Suprapubic skin (tissue), 4 donors: ENCODE measurements around the gene ERBB4.

Experiments used
- CTCF ChIP-seq, 2 donors: fragments of 200-600 bp in 1 of 2; fragments of 450-650 bp in 1 of 2; sonication (generic) in 1 of 2; IDR thresholded peaks; one replicate each; pipeline ENCODE4 v1.5.1; 2016 to 2019; ENCODE audit warnings: antibody characterized with exemption in 2 of 2, mild to moderate bottlenecking in 1 of 2, moderate library complexity in 1 of 2
- EP300 ChIP-seq: sonication (generic); formaldehyde crosslinking; IDR thresholded peaks from one replicate; pipeline ENCODE4 v1.6.1; 2017; ENCODE audit warnings: antibody characterized with exemption
- POLR2A ChIP-seq, 2 donors: fragments of 450-650 bp; IDR thresholded peaks; one replicate each; pipeline ENCODE4 v1.6.1; 2017; ENCODE audit warnings: antibody characterized with exemption in 2 of 2, mild to moderate bottlenecking in 2 of 2, moderate library complexity in 2 of 2
- POLR2AphosphoS5 ChIP-seq, 3 donors: sonication (generic); formaldehyde crosslinking; IDR thresholded peaks; one replicate each; pipeline ENCODE4 v1.6.1; 2017; ENCODE audit warnings: antibody characterized with exemption in 3 of 3

GRCh38 chr2:211359347-211359746 is 1179.3 kb downstream of the ERBB4 start:
- TF ChIP-seq POLR2AphosphoS5 (IDR thresholded peaks at IDR 0.05): no peak
- TF ChIP-seq CTCF (IDR thresholded peaks at IDR 0.05): no peak
- TF ChIP-seq POLR2A (IDR thresholded peaks at IDR 0.05): no peak
- no peak for TF ChIP-seq EP300
